Nephron (organoid): ENCODE measurements around the gene IL17C.

ENCODE experiments used
- H3K27ac Mint-ChIP-seq, 3 experiments: 2 replicates each; pipeline ENCODE4 v1.8.0; 2020; ENCODE audit warnings: mixed read lengths in 3 of 3, mild to moderate bottlenecking in 2 of 3, moderate library complexity in 1 of 3
- H3K27me3 Mint-ChIP-seq: 2 replicates; pipeline ENCODE4 v1.8.0; 2021; ENCODE audit warnings: low read depth, mild to moderate bottlenecking, moderate library complexity, mixed read lengths
- H3K36me3 Mint-ChIP-seq: 2 replicates; pipeline ENCODE4 v1.8.0; 2020; ENCODE audit warnings: low read depth, mixed read lengths
- H3K4me1 Mint-ChIP-seq: 2 replicates; pipeline ENCODE4 v1.8.0; 2020; ENCODE audit warnings: mixed read lengths
- H3K4me3 Mint-ChIP-seq, 3 experiments: 2 replicates each; pipeline ENCODE4 v1.8.0; 2020; ENCODE audit warnings: mild to moderate bottlenecking in 3 of 3, mixed read lengths in 3 of 3, moderate library complexity in 2 of 3
- H3K9me3 Mint-ChIP-seq: 2 replicates; pipeline ENCODE4 v1.8.0; 2020; ENCODE audit warnings: mixed read lengths
- TF ChIP-seq, protein P1 (sequence below), 3 experiments: fragments of 200-600 bp; sonication (generic); IDR thresholded peaks; one replicate each; pipeline ENCODE4 v1.5.0; 2021; ENCODE audit warnings: antibody characterized with exemption in 3 of 3; ENCODE audit not compliant: unreplicated experiment in 3 of 3

Gene IL17C, protein sequence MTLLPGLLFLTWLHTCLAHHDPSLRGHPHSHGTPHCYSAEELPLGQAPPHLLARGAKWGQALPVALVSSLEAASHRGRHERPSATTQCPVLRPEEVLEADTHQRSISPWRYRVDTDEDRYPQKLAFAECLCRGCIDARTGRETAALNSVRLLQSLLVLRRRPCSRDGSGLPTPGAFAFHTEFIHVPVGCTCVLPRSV

DNA sequence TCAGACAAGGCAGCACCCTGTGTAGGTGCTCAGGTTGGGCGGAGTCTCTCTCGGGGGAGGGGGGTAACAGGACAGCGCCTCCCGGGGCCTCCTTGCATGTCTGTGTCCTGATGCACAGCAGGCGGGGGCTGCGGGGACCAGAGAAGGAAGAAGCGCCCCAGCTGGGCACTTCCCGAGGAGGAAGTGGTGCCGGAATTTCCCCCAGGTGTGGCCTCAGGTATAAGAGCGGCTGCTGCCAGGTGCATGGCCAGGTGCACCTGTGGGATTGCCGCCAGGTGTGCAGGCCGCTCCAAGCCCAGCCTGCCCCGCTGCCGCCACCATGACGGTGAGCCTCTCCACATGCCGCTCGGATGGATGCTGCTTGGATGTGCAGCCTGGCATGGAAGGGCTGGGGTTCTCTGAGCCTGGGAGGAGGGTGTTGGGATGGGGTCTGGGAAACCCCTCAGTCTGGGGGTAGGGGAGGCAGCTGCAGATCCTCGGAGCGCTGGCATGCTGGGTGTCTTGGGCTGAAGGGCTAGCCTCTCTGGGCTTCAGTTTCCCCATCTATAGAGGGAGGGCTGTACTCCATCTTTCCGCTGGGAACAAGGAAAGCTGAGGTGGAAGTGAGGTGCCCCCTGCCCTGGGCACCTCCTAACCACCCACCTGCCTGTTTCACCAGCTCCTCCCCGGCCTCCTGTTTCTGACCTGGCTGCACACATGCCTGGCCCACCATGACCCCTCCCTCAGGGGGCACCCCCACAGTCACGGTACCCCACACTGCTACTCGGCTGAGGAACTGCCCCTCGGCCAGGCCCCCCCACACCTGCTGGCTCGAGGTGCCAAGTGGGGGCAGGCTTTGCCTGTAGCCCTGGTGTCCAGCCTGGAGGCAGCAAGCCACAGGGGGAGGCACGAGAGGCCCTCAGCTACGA, at the start of gene IL17C:
TSS of gene IL17C (plus strand) at position 250 of the 908 bp plus-strand sequence. CDS start at position 320, 70 bp downstream.
- Mint-ChIP-seq H3K27me3 (peaks cover 48% of the 10 kb centered on the region), H3K36me3 (no peaks in the 10 kb centered on the region), H3K4me1 (no peaks in the 10 kb centered on the region), H3K9me3 (no peaks in the 10 kb centered on the region), H3K27ac (no peak within 1 kb of the TSS), H3K4me3 (no peak within 1 kb of the TSS)
- TF ChIP-seq, protein P1, sequence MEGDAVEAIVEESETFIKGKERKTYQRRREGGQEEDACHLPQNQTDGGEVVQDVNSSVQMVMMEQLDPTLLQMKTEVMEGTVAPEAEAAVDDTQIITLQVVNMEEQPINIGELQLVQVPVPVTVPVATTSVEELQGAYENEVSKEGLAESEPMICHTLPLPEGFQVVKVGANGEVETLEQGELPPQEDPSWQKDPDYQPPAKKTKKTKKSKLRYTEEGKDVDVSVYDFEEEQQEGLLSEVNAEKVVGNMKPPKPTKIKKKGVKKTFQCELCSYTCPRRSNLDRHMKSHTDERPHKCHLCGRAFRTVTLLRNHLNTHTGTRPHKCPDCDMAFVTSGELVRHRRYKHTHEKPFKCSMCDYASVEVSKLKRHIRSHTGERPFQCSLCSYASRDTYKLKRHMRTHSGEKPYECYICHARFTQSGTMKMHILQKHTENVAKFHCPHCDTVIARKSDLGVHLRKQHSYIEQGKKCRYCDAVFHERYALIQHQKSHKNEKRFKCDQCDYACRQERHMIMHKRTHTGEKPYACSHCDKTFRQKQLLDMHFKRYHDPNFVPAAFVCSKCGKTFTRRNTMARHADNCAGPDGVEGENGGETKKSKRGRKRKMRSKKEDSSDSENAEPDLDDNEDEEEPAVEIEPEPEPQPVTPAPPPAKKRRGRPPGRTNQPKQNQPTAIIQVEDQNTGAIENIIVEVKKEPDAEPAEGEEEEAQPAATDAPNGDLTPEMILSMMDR (IDR thresholded peaks at IDR 0.05; ENCODE audit: unreplicated experiment in 3 of 3): no peak

DNA sequence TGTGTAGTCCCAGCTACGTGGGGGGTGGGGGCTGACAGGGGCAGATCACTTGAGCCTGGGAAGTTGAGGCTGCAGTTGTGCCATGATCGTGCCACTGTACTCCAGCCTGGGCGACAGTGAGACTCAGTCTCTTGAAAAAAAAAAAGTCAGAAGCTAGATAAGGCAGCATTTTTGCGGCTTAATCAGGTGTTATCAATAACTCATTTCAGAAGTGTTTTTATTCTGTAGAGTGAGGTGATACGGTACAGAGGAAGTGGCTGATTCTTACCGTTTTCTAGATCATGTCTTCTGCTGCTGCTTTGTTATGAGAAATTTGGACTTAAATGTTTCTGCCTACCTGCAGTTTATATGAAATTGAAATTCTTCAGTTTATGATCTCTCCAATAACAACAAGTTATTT, 49.6 kb upstream of the IL17C start:
- TF ChIP-seq, protein P1 (IDR thresholded peaks at IDR 0.05; ENCODE audit: unreplicated experiment in 3 of 3): no peak
- no peak overlapping the region for H3K4me3 Mint-ChIP-seq
- no peaks in the 10 kb centered on the region for H3K4me1 Mint-ChIP-seq
- no peaks in the 10 kb centered on the region for H3K27me3 Mint-ChIP-seq
- no peak overlapping the region for H3K27ac Mint-ChIP-seq
- H3K36me3 Mint-ChIP-seq: peaks cover 62% of the 10 kb centered on the region
- no peaks in the 10 kb centered on the region for H3K9me3 Mint-ChIP-seq

DNA sequence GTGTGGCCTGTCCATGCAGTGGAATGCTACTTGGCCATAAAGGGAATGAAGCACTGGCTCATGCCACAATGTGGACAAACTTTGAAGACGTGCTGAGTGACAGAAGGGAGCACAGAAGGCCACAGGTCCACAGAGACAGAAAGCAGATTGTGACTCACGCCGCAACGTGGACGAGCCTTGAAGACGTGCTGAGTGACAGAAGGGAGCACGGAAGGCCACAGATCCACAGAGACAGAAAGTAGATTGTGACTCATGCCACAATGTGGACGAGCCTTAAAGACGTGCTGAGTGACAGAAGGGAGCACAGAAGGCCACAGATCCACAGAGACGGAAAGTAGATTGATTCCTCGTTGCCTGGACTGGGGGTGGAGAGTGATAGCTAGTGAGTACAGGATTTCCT, 48.9 kb upstream of the IL17C start:
- H3K4me1 Mint-ChIP-seq: no peaks in the 10 kb centered on the region
- no peak overlapping the region for H3K27ac Mint-ChIP-seq
- H3K27me3 Mint-ChIP-seq: no peaks in the 10 kb centered on the region
- peaks cover 62% of the 10 kb centered on the region for H3K36me3 Mint-ChIP-seq
- H3K4me3 Mint-ChIP-seq: no peak overlapping the region
- TF ChIP-seq, protein P1 (IDR thresholded peaks at IDR 0.05; ENCODE audit: unreplicated experiment in 3 of 3): no peak
- no peaks in the 10 kb centered on the region for H3K9me3 Mint-ChIP-seq

DNA sequence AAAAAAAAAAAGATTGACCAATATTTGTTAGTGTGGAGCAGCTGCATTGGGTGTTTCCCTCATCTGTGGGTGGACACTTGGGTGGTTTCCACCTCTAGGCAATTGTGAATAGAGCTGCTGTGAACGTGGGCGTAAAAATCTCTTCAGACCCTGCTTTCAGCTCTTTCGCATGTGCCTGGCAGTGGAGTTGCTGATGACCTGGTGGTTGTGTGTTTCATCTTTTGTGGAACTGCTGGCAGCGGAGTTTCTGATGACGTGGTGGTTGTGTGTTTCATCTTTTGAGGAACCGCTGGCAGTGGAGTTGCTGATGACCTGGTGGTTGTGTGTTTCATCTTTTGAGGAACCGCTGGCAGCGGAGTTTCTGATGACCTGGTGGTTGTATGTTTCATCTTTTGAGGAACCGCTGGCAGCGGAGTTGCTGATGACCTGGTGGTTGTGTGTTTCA, 46.8 kb upstream of the IL17C start:
- no peaks in the 10 kb centered on the region for H3K27me3 Mint-ChIP-seq

DNA sequence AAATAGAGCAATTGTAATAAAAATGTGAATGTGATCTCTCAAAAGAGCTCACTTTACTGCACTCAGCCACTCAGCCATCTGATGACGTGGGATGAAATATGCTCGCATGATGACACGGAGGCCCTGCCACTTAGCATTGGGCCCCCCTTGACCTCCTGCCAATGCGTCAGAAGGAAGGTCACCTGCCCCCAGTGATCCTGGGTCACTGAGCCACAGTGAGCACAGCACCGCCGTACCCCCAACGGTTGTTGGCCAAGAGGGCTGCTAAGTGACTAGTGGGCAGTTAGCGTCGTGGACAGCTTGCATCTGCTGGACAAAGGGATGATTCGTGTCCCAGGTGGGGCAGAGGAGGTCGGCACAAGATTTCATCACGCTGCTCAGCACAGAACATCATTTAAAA, 45.3 kb upstream of the IL17C start:
- Mint-ChIP-seq H3K27ac (no peak overlapping the region), H3K4me3 (no peak overlapping the region), H3K4me1 (no peaks in the 10 kb centered on the region), H3K27me3 (no peaks in the 10 kb centered on the region), H3K36me3 (peaks cover 46% of the 10 kb centered on the region), H3K9me3 (no peaks in the 10 kb centered on the region)
- TF ChIP-seq, protein P1 (IDR thresholded peaks at IDR 0.05; ENCODE audit: unreplicated experiment in 3 of 3): no peak

More for the DNA sequence above, 46.8 kb upstream of the IL17C start:
- no peak overlapping the region for H3K27ac Mint-ChIP-seq
- no peak overlapping the region for H3K4me3 Mint-ChIP-seq
- peaks cover 55% of the 10 kb centered on the region for H3K36me3 Mint-ChIP-seq
- H3K4me1 Mint-ChIP-seq: no peaks in the 10 kb centered on the region
- TF ChIP-seq, protein P1 (IDR thresholded peaks at IDR 0.05; ENCODE audit: unreplicated experiment in 3 of 3): no peak
- no peaks in the 10 kb centered on the region for H3K9me3 Mint-ChIP-seq
